GM19372 (cell line): ENCODE measurements around the gene PPP1R3D.

ENCODE experiments used
- ATAC-seq: cut with Tn5 transposase; IDR thresholded peaks from one replicate; pipeline ENCODE4 v1.9.1; 2021; ENCODE audit warnings: mild to moderate bottlenecking, low read depth, moderate library complexity; ENCODE audit not compliant: unreplicated experiment

The PPP1R3D gene

GRCh38 chr20:59948828-59949720 is 9.0 kb upstream of the PPP1R3D start:
- no peak for ATAC-seq

DNA sequence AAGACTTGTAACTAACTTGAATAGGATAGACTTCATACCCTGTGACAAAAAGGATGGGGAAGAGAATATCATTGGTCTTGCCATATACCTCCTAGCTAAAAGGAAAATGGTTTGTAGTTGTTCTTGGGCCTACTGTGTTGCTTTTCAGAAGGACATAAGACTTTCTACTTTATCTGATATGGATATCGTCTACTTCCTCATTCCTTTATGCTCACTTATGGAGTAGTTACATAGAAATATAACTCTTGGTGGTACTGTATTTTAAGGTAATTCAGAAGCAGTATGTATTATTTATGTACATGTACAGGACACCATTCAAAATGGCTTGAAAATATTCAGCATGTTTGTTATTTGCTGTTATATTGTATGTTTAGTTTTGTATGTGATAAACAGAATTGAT is 8.1 kb upstream of the PPP1R3D start:
- no peak for ATAC-seq

DNA sequence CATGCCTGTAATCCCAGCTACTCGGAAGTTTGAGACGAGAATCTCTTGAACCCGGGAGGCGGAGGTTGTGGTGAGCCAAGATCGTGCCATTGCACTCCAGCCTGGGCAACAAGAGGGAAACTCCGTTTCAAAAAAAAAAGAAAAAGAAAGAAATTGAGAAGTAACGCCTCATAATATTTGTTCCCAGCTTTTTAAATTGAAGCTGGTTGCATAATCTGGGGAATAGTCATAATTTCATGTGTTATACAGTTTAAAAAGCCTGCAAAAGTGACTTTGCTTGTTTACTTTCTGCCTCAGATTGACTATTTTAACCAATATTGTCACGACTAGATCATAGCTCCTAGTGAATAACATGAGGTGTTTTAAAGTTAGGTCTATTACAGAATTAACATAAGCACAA is 7.3 kb upstream of the PPP1R3D start:
- ATAC-seq, result no peak

DNA sequence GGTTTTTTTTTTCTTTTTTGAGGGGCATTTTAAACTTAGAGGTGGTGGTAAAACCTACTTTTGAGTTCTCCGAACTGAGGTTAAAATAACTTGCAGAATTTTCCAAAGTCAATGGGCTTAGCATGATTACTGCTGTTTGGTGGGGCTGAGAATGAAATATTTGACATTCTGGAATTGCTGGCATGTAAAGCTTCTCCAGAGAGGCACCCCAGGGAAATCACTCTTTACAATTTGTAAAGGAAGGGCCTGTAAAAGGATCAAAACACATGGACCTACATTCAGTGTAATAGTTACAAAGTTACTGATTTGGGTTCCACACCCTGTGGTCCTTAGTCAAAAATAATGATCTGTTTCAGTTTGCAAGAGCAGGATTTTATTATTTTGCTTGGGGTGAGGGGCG is 5.6 kb upstream of the PPP1R3D start:
- ATAC-seq, result no peak

DNA sequence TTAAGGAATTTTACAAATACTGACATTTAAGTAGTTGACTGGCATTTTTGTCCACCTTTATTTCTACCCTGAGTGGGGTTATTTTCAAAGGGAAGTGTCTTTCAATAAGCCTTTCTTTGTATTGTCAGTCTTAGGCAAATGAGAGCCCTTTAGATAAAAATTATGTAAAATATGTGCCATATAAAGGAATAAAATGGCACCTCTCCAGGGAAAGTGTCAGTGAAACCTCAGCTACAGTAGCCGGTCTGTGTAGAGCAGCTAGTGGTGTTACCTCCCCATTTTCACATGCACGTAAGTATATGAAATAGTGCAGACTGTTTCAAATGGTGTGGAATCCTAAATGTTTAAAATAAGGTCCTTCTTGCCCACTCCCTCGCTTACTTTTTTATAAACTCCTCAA is 5.1 kb upstream of the PPP1R3D start:
- ATAC-seq, result no peak

DNA sequence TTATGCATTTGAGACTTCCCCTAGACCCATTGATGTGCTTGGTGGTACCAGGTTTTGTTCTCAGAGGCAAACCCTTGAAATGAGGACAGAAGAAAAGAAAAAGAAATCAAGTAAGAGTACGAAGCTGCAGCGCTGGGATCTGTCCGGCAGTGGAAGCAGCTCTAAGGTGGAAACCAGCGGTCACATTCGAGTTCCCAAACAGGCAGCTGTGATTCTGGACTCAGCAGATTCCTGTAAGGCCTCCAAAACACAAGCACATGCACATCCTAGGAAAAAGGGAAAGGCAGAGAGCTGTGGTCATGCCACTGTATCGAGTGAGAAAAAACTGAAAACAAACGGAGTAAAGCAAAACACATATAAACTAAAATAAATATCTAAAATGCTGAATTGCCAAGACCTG is 4.6 kb upstream of the PPP1R3D start:
- ATAC-seq, result no peak

- no peak for ATAC-seq
These were observed 2.1 kb upstream of the PPP1R3D start for GRCh38 chr20:59942245-59942644.

- ATAC-seq, result peak; percentile 5
These were observed 820 bp upstream of the PPP1R3D start for GRCh38 chr20:59940956-59941294.

- peak; percentile 27 for ATAC-seq
These were observed 301 bp downstream of the PPP1R3D start for GRCh38 chr20:59939879-59940128.

DNA sequence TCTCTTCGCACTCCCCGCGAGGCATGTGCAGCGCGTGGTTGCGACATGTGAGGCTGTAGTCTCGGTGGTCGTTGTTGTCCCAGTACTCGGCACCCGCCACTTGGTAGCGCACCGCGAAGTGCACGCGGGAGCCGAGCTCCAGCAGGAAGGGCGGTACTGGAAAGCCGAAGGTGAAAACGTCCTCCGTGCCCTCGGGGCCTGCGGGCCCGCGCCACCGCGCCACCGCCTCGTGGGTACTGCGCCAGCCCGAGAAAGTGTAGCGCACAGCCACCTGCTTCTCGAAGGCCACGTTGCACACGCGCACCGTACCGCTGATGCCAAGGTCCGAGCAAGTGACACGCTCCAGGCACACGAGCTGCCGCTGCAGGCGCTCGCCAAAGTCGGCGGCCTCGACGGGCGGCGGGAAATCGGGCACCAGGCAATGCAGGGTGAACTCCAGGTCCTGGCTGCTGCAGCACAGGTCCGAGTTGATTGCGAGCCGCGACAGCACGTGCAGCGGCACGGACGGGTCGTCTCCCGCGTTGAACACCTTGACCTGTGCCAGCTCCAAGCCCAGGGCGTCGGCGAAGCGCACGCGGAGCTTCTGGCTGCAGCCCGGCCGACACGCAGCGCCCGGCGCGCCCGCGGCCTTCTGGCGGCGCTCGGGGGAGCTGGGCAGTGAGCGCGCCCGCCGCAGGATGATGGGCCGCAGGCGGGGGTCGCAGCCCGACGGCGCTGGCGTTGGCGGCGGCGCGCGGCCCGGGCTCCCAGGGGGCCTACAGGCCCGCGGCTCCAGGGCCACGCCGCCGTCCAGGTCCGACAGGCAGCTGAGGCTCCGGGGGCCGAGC is 840 bp downstream of the PPP1R3D start:
- no peak for ATAC-seq

DNA sequence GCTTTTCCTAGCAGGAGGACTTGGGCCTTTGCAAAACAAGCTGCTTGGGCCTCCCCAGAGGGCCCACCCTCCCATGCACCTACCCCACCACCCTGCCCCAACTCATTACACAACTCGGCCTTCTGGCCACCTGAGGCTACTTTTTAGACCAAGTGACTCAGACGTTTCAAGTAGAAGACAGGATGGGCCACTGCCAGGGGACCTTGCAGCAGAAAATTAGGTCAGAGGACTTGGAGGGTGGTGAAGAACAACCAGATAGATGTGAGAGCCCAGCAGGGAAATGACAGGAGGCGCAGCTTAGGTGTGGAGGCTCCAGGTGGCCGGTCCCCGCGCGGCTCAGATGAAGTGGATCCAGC is 1.4 kb downstream of the PPP1R3D start:
- no peak for ATAC-seq

- ATAC-seq, result no peak
These were observed 1.9 kb downstream of the PPP1R3D start for GRCh38 chr20:59938221-59938620.

GRCh38 chr20:59937150-59937549 is 3.0 kb downstream of the PPP1R3D start:
- no peak for ATAC-seq

- ATAC-seq, result no peak
These were observed 3.7 kb downstream of the PPP1R3D start for GRCh38 chr20:59936409-59936808.

DNA sequence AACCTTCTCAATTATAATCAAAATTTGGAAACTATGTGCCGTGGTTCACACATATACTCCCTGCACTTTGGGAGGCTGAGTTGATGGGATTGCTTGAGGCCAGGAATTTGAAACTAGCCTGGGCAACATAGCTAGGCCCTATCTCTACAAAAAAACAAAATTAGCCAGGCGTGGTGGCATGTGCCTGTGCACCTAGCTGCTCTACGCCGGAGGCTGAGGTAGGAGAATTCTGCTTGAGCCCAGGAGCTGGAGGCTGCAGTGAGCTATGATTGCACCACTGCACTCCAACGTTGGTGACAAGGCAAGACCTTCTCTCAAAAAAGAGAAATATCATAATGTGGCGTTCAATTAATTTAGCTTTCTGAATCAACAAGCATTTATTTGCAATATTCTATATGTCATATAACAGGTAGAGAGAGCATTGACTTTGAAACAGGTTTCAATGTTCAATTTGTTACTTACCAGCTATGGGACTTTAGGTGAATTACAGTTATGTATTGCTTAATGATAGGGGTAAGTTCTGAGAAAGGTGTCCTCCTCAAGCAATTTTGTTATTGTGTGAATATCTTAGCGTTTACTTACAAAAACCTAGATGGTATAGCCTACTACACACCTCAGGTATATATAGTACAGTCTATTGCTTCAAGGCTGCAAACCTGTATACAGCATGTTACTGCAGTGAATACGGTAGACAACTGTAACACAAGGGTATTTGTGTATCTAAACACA is 4.5 kb downstream of the PPP1R3D start:
- no peak for ATAC-seq

DNA sequence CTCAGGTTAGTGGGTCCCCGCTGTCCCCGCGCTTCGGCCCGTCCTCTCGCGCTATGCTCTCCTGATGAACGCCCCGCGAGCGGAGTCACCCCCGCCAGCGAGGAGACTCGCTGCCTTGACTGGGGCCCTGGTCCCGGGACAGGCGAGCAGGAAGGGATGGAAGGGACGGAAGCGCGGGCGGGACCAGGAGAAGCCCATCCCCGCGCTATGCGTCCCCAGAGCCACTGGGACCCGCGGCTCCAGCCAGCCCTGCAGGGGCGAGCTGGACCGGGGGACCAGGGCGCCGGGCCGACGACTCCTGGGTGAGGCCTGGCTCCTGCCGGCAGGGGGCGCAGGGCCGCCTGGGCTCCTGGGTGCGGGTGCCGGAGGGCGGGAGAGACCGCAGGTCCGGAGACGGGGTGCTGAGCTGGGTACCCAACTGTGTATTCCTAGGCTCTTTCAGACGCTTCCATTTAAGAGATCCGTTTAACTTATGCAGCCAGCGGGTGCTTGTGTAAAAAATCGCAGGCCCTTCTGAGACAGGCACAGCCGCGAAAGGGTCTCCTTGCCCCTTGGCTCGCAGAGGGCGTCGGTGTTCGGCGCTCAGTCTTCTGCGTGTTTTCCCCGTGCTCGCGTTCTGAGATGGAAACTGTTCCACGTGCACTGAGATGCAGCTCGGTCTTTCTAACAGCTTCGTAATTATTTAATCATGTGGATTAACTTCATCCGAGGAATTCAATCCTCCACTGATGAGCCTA is 6.1 kb downstream of the PPP1R3D start:
- peak; percentile 68 for ATAC-seq

GRCh38 chr20:59933296-59933848 is 6.7 kb downstream of the PPP1R3D start, which contains the start of gene SYCP2:
Gene SYCP2, minus strand, starts transcription at chr20:59933637. Its CDS starts 11,224 bp downstream, at chr20:59922413.
- ATAC-seq, result peak; percentile 70

- no peak for ATAC-seq
These were observed 7.3 kb downstream of the PPP1R3D start for GRCh38 chr20:59932616-59933295.

- no peak for ATAC-seq
These were observed 8.4 kb downstream of the PPP1R3D start for GRCh38 chr20:59931511-59932312.
